ENCODE data around the gene PDE10A.

DNA sequence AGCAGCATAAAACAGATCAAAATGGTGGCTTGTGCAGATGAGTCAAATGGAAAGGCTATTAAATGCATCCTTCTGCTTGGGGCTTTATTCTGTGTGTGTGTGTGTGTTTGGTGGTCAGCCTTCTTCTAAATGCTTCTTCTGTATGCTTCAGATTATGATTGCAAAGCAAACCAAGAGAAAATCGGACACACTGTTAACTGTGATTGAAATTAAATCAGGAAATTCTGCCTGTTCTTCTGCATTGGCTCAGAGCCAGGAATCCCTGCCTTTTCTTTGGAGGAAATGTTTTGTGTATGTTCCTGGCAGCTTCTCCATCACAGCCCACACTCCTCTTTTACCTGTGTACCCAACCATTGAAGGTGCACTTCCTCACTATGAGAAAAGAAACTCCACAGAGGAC lies 22.3 kb upstream of the PDE10A start:
- TF ChIP-seq, protein P1, sequence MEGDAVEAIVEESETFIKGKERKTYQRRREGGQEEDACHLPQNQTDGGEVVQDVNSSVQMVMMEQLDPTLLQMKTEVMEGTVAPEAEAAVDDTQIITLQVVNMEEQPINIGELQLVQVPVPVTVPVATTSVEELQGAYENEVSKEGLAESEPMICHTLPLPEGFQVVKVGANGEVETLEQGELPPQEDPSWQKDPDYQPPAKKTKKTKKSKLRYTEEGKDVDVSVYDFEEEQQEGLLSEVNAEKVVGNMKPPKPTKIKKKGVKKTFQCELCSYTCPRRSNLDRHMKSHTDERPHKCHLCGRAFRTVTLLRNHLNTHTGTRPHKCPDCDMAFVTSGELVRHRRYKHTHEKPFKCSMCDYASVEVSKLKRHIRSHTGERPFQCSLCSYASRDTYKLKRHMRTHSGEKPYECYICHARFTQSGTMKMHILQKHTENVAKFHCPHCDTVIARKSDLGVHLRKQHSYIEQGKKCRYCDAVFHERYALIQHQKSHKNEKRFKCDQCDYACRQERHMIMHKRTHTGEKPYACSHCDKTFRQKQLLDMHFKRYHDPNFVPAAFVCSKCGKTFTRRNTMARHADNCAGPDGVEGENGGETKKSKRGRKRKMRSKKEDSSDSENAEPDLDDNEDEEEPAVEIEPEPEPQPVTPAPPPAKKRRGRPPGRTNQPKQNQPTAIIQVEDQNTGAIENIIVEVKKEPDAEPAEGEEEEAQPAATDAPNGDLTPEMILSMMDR (IDR thresholded peaks at IDR 0.05): no peak
- TF ChIP-seq EP300 (IDR thresholded peaks at IDR 0.05) (no peak), POLR2AphosphoS5 (IDR thresholded peaks at IDR 0.05) (no peak)

All from esophagus muscularis mucosa (tissue), 4 donors.